Neural progenitor cell (in vitro differentiated cells): ENCODE results near the gene TPPP. TPM values are rescaled to one million over a fixed set of nuclear protein-coding genes. Genes with fewer than 3 reads are reported as not detected.

ENCODE experiments used
- DNase-seq: peaks from one replicate; pipeline ENCODE4 v3.0.0-alpha.2; 2016; ENCODE audit warnings: low spot score
- H2AFZ ChIP-seq: fragments of 200-600 bp; sonication (generic); replicated peaks from 2 replicates; pipeline ENCODE4 v1.6.1; 2016; ENCODE audit warnings: antibody characterized with exemption
- H3F3A ChIP-seq: fragments of 200-600 bp; sonication (generic); 2 replicates; pipeline ENCODE4 v1.6.1; 2016; ENCODE audit warnings: antibody characterized with exemption, low read depth
- H3K27ac ChIP-seq: fragments of 200-600 bp; sonication (generic); 2 replicates; pipeline ENCODE4 v1.5.1; 2016; ENCODE audit warnings: mild to moderate bottlenecking
- H3K27me3 ChIP-seq: fragments of 200-600 bp; sonication (generic); 2 replicates; pipeline ENCODE4 v1.6.1; 2016; ENCODE audit warnings: mild to moderate bottlenecking, moderate library complexity
- H3K36me3 ChIP-seq: fragments of 200-600 bp; sonication (generic); 2 replicates; pipeline ENCODE4 v1.5.1; 2016
- H3K4me1 ChIP-seq: fragments of 200-600 bp; sonication (generic); 2 replicates; pipeline ENCODE4 v1.6.1; 2016; ENCODE audit warnings: mixed run types
- H3K4me2 ChIP-seq: fragments of 200-600 bp; sonication (generic); 2 replicates; pipeline ENCODE4 v1.6.1; 2016
- H3K4me3 ChIP-seq: fragments of 200-600 bp; sonication (generic); 2 replicates; pipeline ENCODE4 v1.5.1; 2016
- H3K79me2 ChIP-seq: fragments of 200-600 bp; sonication (generic); 2 replicates; pipeline ENCODE4 v1.6.1; 2016; ENCODE audit warnings: low read depth
- H3K9ac ChIP-seq: fragments of 200-600 bp; sonication (generic); 2 replicates; pipeline ENCODE4 v1.6.1; 2016
- H3K9me3 ChIP-seq: fragments of 200-600 bp; sonication (generic); 2 replicates; pipeline ENCODE4 v1.5.1; 2016; ENCODE audit warnings: low read depth
- H4K20me1 ChIP-seq: fragments of 200-600 bp; sonication (generic); 2 replicates; pipeline ENCODE4 v1.6.1; 2016; ENCODE audit warnings: low read depth
- H3K27ac Mint-ChIP-seq: 3 replicates; pipeline ENCODE4 v1.8.0; 2021; ENCODE audit warnings: mixed read lengths
- H3K27me3 Mint-ChIP-seq: 2 replicates; pipeline ENCODE4 v1.8.0; 2022; ENCODE audit warnings: low read depth, mild to moderate bottlenecking, inconsistent platforms, moderate library complexity, mixed read lengths; ENCODE audit not compliant: insufficient read depth
- H3K36me3 Mint-ChIP-seq: 3 replicates; pipeline ENCODE4 v1.8.0; 2021; ENCODE audit warnings: mixed read lengths
- H3K4me1 Mint-ChIP-seq: 3 replicates; pipeline ENCODE4 v1.8.0; 2021; ENCODE audit warnings: mixed read lengths
- H3K4me3 Mint-ChIP-seq: 3 replicates; pipeline ENCODE4 v1.8.0; 2021; ENCODE audit warnings: mild to moderate bottlenecking, moderate library complexity, mixed read lengths
- H3K9me3 Mint-ChIP-seq: 3 replicates; pipeline ENCODE4 v1.8.0; 2020; ENCODE audit warnings: mixed read lengths
- CTCF ChIP-seq: fragments of 200-600 bp; sonication (generic); IDR thresholded peaks from 2 replicates; pipeline ENCODE4 v1.5.1; 2017; ENCODE audit warnings: antibody characterized with exemption, mild to moderate bottlenecking
- EZH2 ChIP-seq: fragments of 200-600 bp; sonication (generic); IDR thresholded peaks from 2 replicates; pipeline ENCODE4 v1.6.1; 2017; ENCODE audit warnings: antibody characterized with exemption, mild to moderate bottlenecking, moderate library complexity
- EZH2phosphoT487 ChIP-seq: fragments of 200-600 bp; sonication (generic); IDR thresholded peaks from 2 replicates; pipeline ENCODE4 v1.6.1; 2017; ENCODE audit warnings: antibody characterized with exemption
- total RNA-seq: library from RNA; depleted of rRNA; stranded (reverse); fragments of >200 nt; gene quantifications from 2 replicates; pipeline ENCODE4 v1.2.3, GENCODE V29; 2015; ENCODE audit warnings: low replicate concordance

Gene TPPP
- total RNA-seq, 1 donor from 2014 or later = not detected

DNA sequence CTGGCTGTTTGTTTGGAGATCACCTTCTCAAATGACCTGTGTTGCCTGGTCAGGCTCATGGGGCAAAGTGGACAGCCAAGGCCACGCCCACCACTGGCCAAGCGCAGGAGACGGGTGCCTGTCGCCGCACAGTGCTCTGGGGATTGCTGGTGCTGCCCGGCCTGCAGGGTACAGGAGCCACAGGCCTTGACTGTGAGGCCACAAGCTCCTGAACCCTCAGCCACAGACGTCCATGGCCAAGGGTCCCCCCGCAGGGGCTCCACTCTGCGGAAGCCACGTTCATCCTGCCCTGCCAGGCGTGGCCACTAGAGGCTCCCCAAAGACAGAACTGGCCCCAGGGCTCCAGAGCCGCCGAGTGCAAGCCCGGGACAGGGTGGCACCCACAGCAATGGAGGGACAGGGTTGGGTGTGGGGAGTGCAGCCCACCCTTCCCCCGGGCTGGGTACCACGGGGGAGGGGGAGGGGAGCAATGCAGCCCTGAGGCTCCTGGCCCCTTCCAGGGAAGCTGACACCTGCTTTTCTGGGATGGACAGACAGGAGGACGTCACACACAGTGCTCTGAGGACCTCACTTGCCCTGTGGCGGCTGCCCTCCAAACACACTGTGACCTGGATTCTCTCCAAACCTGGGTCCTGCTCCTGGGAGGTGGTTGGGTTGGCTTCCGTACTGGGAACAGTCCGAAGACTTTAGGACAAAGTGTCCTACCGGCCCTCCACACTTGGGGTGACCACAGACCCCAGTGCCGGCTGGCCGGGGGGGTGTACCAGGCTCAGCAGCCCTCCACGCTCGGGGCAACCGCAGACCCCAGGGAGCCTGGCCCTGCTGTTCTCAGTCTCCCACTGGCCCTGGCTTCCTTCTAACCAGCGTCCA lies 21.5 kb downstream of the TPPP start:
- Histone ChIP-seq H3F3A (peaks cover 2% of the 10 kb centered on the region), H3K4me1 (peaks cover 8% of the 10 kb centered on the region), H3K27me3 (peaks cover 32% of the 10 kb centered on the region), H2AFZ (no peak overlapping the region), H3K4me3 (no peak overlapping the region), H4K20me1 (peaks cover 44% of the 10 kb centered on the region), H3K9ac (no peak overlapping the region), H3K79me2 (no peaks in the 10 kb centered on the region), H3K9me3 (no peaks in the 10 kb centered on the region), H3K27ac (no peak overlapping the region), H3K36me3 (no peaks in the 10 kb centered on the region), H3K4me2 (no peak overlapping the region)
- H3K4me1 Mint-ChIP-seq = peaks cover 17% of the 10 kb centered on the region
- H3K36me3 Mint-ChIP-seq = peaks cover 7% of the 10 kb centered on the region
- peaks cover 10% of the 10 kb centered on the region for H3K27me3 Mint-ChIP-seq
- peak; percentile 78 for DNase-seq
- peak overlapping the region; percentile 100 for H3K27ac Mint-ChIP-seq
- TF ChIP-seq CTCF (peak; percentile 93), EZH2 (no peak)
- H3K4me3 Mint-ChIP-seq = no peak overlapping the region
- no peaks in the 10 kb centered on the region for H3K9me3 Mint-ChIP-seq

DNA sequence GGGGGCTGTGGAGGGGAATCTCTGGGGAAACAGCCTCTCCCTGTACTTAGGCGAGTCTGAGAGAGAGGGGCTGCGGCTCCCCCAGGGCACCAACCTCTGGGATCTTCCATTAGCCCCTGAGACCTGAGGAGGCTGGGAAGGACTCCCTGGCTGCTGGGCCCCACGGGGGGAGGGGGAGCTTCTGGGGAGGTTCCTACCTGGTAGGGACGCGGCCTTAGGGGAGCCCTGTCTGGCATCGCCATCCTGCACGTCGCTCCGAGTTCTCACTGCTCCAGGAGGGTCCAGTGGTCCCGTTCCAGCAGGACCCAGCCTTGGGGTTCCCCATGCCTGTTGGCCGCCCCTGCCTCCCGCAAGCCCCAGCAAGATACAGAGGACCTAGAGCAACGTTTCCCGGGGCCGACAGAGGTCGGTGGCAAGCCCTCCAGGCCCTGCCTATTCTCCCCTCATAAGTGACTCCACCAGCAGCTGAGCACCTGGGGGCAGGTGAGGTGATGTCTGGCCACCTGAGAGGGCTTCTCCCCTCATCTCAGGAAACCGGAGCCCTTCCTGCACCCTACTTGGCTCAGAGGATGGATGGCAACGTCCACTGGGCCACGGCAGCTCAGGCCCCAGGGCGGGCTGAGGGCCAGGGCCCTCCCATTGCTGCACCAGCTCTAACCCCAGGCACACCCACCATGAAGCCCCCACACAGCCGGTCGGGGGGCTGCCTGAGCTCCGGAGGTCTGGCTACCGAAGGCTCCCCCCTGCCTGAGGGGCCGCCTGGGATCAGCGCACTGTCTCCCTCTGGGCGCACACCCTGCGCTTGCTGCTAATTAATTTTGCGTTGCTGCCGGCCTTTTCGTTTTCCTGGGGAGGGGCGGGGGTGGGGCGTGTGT lies 22.5 kb downstream of the TPPP start:
- TF ChIP-seq EZH2phosphoT487 = no peak
- no peak for TF ChIP-seq EZH2
- TF ChIP-seq CTCF = no peak
- peaks cover 9% of the 10 kb centered on the region for H3K36me3 Mint-ChIP-seq
- H3K27me3 Mint-ChIP-seq = peaks cover 10% of the 10 kb centered on the region
- H3K9me3 ChIP-seq = no peaks in the 10 kb centered on the region
- no peaks in the 10 kb centered on the region for H3K36me3 ChIP-seq
- peaks cover 44% of the 10 kb centered on the region for H4K20me1 ChIP-seq
- peaks cover 2% of the 10 kb centered on the region for H3F3A ChIP-seq
- H3K4me3 Mint-ChIP-seq = no peak overlapping the region
- H3K79me2 ChIP-seq = no peaks in the 10 kb centered on the region
- H3K9ac ChIP-seq = no peak overlapping the region
- H2AFZ ChIP-seq = no peak overlapping the region
- H3K9me3 Mint-ChIP-seq = no peaks in the 10 kb centered on the region
- H3K27ac ChIP-seq = no peak overlapping the region
- no peak overlapping the region for H3K27ac Mint-ChIP-seq
- peaks cover 21% of the 10 kb centered on the region for H3K27me3 ChIP-seq
- H3K4me1 ChIP-seq = peaks cover 8% of the 10 kb centered on the region
- H3K4me1 Mint-ChIP-seq = peaks cover 14% of the 10 kb centered on the region
- H3K4me2 ChIP-seq = no peak overlapping the region
- no peak overlapping the region for H3K4me3 ChIP-seq
- no peak for DNase-seq

DNA sequence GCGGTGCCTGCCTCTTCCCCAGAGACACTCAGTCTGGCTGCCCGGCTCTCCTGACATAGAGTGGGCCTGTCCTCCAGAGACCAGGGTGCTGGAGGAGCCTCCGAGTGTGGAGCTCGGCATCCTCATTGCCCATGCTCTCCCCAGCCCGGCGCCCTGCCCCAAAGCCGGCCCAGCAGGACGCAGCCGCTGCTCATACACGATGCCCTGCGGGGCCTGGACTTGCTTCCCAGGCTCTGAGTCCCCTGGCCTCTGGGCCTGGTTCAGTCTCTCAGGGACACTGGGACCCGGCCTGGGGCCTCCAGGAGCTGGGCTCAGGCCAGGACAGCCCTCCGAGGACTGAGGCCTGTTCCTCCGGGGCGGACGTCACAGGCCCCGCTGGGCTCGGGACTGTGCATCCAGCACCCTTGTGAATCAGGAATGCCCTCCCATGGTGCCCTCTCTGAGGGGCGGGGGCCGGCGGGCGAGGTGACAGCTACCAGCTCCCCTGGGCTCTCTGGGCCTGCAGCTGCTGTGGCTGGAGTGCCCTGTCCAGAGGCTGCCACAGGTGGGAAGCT lies 23.2 kb downstream of the TPPP start:
- H3K4me3 ChIP-seq = no peak overlapping the region
- peaks cover 8% of the 10 kb centered on the region for H3K4me1 ChIP-seq
- no peaks in the 10 kb centered on the region for H3K9me3 Mint-ChIP-seq
- H2AFZ ChIP-seq = no peak overlapping the region
- TF ChIP-seq CTCF (no peak), EZH2 (no peak), EZH2phosphoT487 (no peak)
- no peaks in the 10 kb centered on the region for H3K36me3 ChIP-seq
- H3K9me3 ChIP-seq = no peaks in the 10 kb centered on the region
- peaks cover 14% of the 10 kb centered on the region for H3K4me1 Mint-ChIP-seq
- H3K27me3 Mint-ChIP-seq = peaks cover 10% of the 10 kb centered on the region
- H3K79me2 ChIP-seq = no peaks in the 10 kb centered on the region
- peaks cover 44% of the 10 kb centered on the region for H4K20me1 ChIP-seq
- H3K27me3 ChIP-seq = peaks cover 20% of the 10 kb centered on the region
- no peak overlapping the region for H3K27ac Mint-ChIP-seq
- peaks cover 9% of the 10 kb centered on the region for H3K36me3 Mint-ChIP-seq
- H3K4me2 ChIP-seq = no peak overlapping the region
- H3K27ac ChIP-seq = no peak overlapping the region
- H3F3A ChIP-seq = peaks cover 2% of the 10 kb centered on the region
- H3K4me3 Mint-ChIP-seq = no peak overlapping the region
- DNase-seq = no peak
- H3K9ac ChIP-seq = no peak overlapping the region
